PC-9 (cell line): ENCODE results near the gene ARID4B.

ENCODE experiments used
- EZH2 ChIP-seq: fragments of 200-600 bp; sonication (generic); IDR thresholded peaks from 2 replicates; pipeline ENCODE4 v1.8.0; 2017; ENCODE audit warnings: antibody characterized with exemption, low read depth
- TF ChIP-seq, protein P1 (sequence below): fragments of 200-600 bp; sonication (generic); conservative IDR thresholded peaks from 2 replicates; pipeline ENCODE4 v1.6.1; 2017; ENCODE audit warnings: mixed run types, antibody characterized with exemption, mild to moderate bottlenecking, moderate library complexity

DNA sequence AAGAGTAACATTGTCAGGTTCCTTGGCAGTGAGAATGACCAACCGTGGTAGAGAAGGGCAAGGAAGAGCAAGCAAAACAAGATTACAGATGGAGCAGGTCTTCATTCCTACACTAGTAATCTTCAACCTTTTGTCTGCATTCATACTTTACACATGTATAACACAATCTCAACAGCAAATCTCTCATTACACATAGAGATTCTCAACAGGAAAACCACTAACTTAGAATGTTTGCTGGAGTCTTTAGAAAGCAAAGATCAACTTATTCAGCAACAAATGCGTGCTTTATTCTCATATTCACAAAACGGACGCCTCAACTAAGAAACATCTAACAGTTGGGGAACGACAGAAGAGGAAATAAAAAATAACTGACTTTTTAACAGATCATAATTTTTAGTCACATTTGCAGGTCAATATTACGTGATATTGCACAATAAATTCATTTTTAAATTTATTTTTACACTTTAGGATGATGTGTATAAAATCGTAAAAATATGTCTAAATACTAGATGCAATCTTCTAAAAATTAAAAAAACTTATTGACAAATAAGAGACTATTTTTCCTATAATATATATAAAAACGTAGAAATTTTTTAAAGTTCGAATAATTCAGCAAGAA, 82.9 kb downstream of the ARID4B start:
- TF ChIP-seq, protein P1, sequence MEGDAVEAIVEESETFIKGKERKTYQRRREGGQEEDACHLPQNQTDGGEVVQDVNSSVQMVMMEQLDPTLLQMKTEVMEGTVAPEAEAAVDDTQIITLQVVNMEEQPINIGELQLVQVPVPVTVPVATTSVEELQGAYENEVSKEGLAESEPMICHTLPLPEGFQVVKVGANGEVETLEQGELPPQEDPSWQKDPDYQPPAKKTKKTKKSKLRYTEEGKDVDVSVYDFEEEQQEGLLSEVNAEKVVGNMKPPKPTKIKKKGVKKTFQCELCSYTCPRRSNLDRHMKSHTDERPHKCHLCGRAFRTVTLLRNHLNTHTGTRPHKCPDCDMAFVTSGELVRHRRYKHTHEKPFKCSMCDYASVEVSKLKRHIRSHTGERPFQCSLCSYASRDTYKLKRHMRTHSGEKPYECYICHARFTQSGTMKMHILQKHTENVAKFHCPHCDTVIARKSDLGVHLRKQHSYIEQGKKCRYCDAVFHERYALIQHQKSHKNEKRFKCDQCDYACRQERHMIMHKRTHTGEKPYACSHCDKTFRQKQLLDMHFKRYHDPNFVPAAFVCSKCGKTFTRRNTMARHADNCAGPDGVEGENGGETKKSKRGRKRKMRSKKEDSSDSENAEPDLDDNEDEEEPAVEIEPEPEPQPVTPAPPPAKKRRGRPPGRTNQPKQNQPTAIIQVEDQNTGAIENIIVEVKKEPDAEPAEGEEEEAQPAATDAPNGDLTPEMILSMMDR = no peak
- no peak for TF ChIP-seq EZH2
